Esophagus squamous epithelium (tissue), 4 donors: Measurements from ENCODE around the gene TSPAN11.

ENCODE experiments used
- POLR2A ChIP-seq, 4 donors: fragments of 450-650 bp; IDR thresholded peaks; one replicate each; pipeline ENCODE4 v1.6.1; 2017; ENCODE audit warnings: antibody characterized with exemption in 4 of 4, mild to moderate bottlenecking in 4 of 4, moderate library complexity in 3 of 4
- TF ChIP-seq, protein P1 (sequence below), 6 experiments: fragments of 450-650 bp in 4 of 6; fragments of 200-600 bp in 2 of 6; sonication (generic) in 2 of 6; IDR thresholded peaks; one replicate each; pipeline ENCODE4 v1.5.1; 2016 to 2019; ENCODE audit warnings: antibody characterized with exemption in 6 of 6, mild to moderate bottlenecking in 4 of 6, moderate library complexity in 4 of 6

- TF ChIP-seq, protein P1, sequence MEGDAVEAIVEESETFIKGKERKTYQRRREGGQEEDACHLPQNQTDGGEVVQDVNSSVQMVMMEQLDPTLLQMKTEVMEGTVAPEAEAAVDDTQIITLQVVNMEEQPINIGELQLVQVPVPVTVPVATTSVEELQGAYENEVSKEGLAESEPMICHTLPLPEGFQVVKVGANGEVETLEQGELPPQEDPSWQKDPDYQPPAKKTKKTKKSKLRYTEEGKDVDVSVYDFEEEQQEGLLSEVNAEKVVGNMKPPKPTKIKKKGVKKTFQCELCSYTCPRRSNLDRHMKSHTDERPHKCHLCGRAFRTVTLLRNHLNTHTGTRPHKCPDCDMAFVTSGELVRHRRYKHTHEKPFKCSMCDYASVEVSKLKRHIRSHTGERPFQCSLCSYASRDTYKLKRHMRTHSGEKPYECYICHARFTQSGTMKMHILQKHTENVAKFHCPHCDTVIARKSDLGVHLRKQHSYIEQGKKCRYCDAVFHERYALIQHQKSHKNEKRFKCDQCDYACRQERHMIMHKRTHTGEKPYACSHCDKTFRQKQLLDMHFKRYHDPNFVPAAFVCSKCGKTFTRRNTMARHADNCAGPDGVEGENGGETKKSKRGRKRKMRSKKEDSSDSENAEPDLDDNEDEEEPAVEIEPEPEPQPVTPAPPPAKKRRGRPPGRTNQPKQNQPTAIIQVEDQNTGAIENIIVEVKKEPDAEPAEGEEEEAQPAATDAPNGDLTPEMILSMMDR (IDR thresholded peaks at IDR 0.05), result no peak
- no peak for TF ChIP-seq POLR2A (IDR thresholded peaks at IDR 0.05)
Observed at GRCh38 chr12:31033146-31033545, 106.6 kb downstream of the TSPAN11 start.
